Measurements from ENCODE around the gene AOAH. TPM values are rescaled to one million over a fixed set of nuclear protein-coding genes. Genes with fewer than 3 reads are reported as not detected.

Gene AOAH
- total RNA-seq, 1 experiment from 2014 or later: not detected

DNA sequence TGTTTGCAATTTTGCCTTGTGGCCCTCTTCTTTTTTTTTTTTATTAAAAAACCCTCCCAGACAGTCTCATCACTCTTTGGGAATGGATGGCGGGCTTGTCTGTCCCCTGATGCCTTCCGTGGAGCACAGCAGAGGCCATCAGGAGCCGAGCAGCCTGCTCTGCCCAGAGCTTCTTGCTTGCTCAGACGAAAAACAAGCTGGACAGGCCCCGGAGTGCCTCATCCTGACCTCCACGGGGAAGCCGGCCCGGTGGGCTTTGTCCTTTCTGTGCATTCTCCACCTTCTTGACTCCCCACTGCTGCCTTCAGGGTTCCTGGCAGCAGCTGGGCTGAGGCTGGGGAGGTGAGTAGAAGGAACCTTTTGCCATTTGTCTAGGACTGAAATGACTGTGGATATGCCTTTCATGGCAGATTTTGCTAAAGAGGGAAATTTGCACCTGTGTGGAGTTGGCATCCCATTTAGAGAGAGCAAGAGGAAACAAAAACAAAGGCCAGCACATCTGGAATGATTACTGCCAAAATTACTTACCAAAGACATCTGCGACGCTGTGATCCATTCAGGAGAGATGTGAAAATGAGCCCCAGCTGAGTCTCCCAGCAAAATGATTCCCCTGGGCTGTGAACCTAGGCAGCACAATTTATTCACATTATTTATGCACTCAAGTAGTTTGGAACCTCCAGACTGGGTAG is 108.3 kb downstream of the AOAH start:
- TF ChIP-seq, protein P1, sequence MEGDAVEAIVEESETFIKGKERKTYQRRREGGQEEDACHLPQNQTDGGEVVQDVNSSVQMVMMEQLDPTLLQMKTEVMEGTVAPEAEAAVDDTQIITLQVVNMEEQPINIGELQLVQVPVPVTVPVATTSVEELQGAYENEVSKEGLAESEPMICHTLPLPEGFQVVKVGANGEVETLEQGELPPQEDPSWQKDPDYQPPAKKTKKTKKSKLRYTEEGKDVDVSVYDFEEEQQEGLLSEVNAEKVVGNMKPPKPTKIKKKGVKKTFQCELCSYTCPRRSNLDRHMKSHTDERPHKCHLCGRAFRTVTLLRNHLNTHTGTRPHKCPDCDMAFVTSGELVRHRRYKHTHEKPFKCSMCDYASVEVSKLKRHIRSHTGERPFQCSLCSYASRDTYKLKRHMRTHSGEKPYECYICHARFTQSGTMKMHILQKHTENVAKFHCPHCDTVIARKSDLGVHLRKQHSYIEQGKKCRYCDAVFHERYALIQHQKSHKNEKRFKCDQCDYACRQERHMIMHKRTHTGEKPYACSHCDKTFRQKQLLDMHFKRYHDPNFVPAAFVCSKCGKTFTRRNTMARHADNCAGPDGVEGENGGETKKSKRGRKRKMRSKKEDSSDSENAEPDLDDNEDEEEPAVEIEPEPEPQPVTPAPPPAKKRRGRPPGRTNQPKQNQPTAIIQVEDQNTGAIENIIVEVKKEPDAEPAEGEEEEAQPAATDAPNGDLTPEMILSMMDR (conservative IDR thresholded peaks at IDR 0.05; ENCODE audit: low read depth, low read length): no peak
- no peak for TF ChIP-seq EZH2 (IDR thresholded peaks at IDR 0.05; ENCODE audit: borderline replicate concordance, low read depth, low read length, poor library complexity, severe bottlenecking)
- intact Hi-C loops (cut with micrococcal nuclease; ENCODE audit: unreplicated experiment): no loop called here
- H3K9me3 ChIP-seq (ENCODE audit: low read depth, low read length, poor library complexity, severe bottlenecking): no peaks in the 10 kb centered on the region
- H3K4me3 ChIP-seq (ENCODE audit: low read depth, low read length, poor library complexity, severe bottlenecking): no peak overlapping the region
- H3K36me3 ChIP-seq (ENCODE audit: insufficient read depth, low read length, poor library complexity, severe bottlenecking): no peaks in the 10 kb centered on the region
- ChIA-PET POLR2A (ENCODE audit: low non-redundant PET) (no interaction called here), CTCF (no interaction called here)
- peaks cover 15% of the 10 kb centered on the region for H3K27me3 ChIP-seq (replicated peaks; ENCODE audit: insufficient read depth, low read depth, low read length, poor library complexity)
- no peak for DNase-seq (ENCODE audit: low spot score)
- BruUV-seq (replicated peaks): no TSS peak
- no peak overlapping the region for H3K27ac ChIP-seq (ENCODE audit: low read depth, low read length, poor library complexity, severe bottlenecking)
- H3K4me1 ChIP-seq (ENCODE audit: insufficient read depth, low read length, poor library complexity, severe bottlenecking): no peaks in the 10 kb centered on the region

- H3K4me3 ChIP-seq (ENCODE audit: low read depth, low read length, poor library complexity, severe bottlenecking): no peak overlapping the region
- H3K27me3 ChIP-seq (replicated peaks; ENCODE audit: insufficient read depth, low read depth, low read length, poor library complexity): peaks cover 15% of the 10 kb centered on the region
- intact Hi-C loops (cut with micrococcal nuclease; ENCODE audit: unreplicated experiment): no loop called here
- TF ChIP-seq EZH2 (IDR thresholded peaks at IDR 0.05; ENCODE audit: borderline replicate concordance, low read depth, low read length, poor library complexity, severe bottlenecking): no peak
- TF ChIP-seq, protein P1 (conservative IDR thresholded peaks at IDR 0.05; ENCODE audit: low read depth, low read length): no peak
- POLR2A ChIA-PET (ENCODE audit: low non-redundant PET): no interaction called here
- H3K4me1 ChIP-seq (ENCODE audit: insufficient read depth, low read length, poor library complexity, severe bottlenecking): no peaks in the 10 kb centered on the region
- no peaks in the 10 kb centered on the region for H3K9me3 ChIP-seq (ENCODE audit: low read depth, low read length, poor library complexity, severe bottlenecking)
- no TSS peak for BruUV-seq (replicated peaks)
- CTCF ChIA-PET: no interaction called here
- no peaks in the 10 kb centered on the region for H3K36me3 ChIP-seq (ENCODE audit: insufficient read depth, low read length, poor library complexity, severe bottlenecking)
- no peak for DNase-seq (ENCODE audit: low spot score)
- H3K27ac ChIP-seq (ENCODE audit: low read depth, low read length, poor library complexity, severe bottlenecking): no peak overlapping the region
Observed at GRCh38 chr7:36614959-36615358, 109.3 kb downstream of the AOAH start.

- H3K4me1 ChIP-seq (ENCODE audit: insufficient read depth, low read length, poor library complexity, severe bottlenecking): no peaks in the 10 kb centered on the region
- ChIA-PET POLR2A (ENCODE audit: low non-redundant PET) (no interaction called here), CTCF (interaction anchor here (0.8 kb wide), 1 partner anchor 155 kb away, joined by 3 read pairs; no protein-coding TSS in a partner anchor)
- no peak overlapping the region for H3K4me3 ChIP-seq (ENCODE audit: low read depth, low read length, poor library complexity, severe bottlenecking)
- H3K27me3 ChIP-seq (replicated peaks; ENCODE audit: insufficient read depth, low read depth, low read length, poor library complexity): peaks cover 18% of the 10 kb centered on the region
- BruUV-seq (replicated peaks): no TSS peak
- H3K27ac ChIP-seq (ENCODE audit: low read depth, low read length, poor library complexity, severe bottlenecking): no peak overlapping the region
- H3K36me3 ChIP-seq (ENCODE audit: insufficient read depth, low read length, poor library complexity, severe bottlenecking): no peaks in the 10 kb centered on the region
- no peaks in the 10 kb centered on the region for H3K9me3 ChIP-seq (ENCODE audit: low read depth, low read length, poor library complexity, severe bottlenecking)
- TF ChIP-seq, protein P1 (conservative IDR thresholded peaks at IDR 0.05; ENCODE audit: low read depth, low read length): no peak
- TF ChIP-seq EZH2 (IDR thresholded peaks at IDR 0.05; ENCODE audit: borderline replicate concordance, low read depth, low read length, poor library complexity, severe bottlenecking): no peak
- DNase-seq (ENCODE audit: low spot score): no peak
- intact Hi-C loops (cut with micrococcal nuclease; ENCODE audit: unreplicated experiment): no loop called here
Observed at GRCh38 chr7:36613031-36613614, 111.2 kb downstream of the AOAH start.
